Measurements from ENCODE around the gene STX2. TPM values are rescaled to one million over a fixed set of nuclear protein-coding genes. Genes with fewer than 3 reads are reported as not detected.

STX2 gene
- total RNA-seq, 2 donors from 2014 or later, result 18.2 to 20.2 TPM

- no peak overlapping the region for H3K27ac Mint-ChIP-seq
- H3K4me1 ChIP-seq (ENCODE audit: control insufficient read depth, insufficient read depth, low read length), result no peaks in the 10 kb centered on the region
- no peak overlapping the region for H3K27ac ChIP-seq (ENCODE audit: low read depth, low read length)
- no peaks in the 10 kb centered on the region for H3K27me3 ChIP-seq (ENCODE audit: control insufficient read depth, insufficient read depth, low read length, poor library complexity, severe bottlenecking)
- no peak for TF ChIP-seq CTCF (conservative IDR thresholded peaks at IDR 0.05)
- peaks cover 43% of the 10 kb centered on the region for H3K36me3 Mint-ChIP-seq (ENCODE audit: low read depth)
- no peak overlapping the region for H3K4me3 Mint-ChIP-seq
- no peak overlapping the region for H3K9ac ChIP-seq (ENCODE audit: extremely low read depth, low read length, poor library complexity, severe bottlenecking)
- DNase-seq, result no peak
- peaks cover 69% of the 10 kb centered on the region for H3K36me3 ChIP-seq (ENCODE audit: control insufficient read depth, insufficient read depth, low read length)
- H3K4me1 Mint-ChIP-seq, result no peaks in the 10 kb centered on the region
- H3K9me3 ChIP-seq (ENCODE audit: control insufficient read depth, low read length), result no peaks in the 10 kb centered on the region
- H3K9me3 Mint-ChIP-seq, result no peaks in the 10 kb centered on the region
- WGBS, 2 experiments (ENCODE audit: insufficient coverage in 1 of 2, insufficient read length in 1 of 2), result 95 to 98% methylated on average over 4 to 5 of the region's 5 CpGs
- H3K27me3 Mint-ChIP-seq (ENCODE audit: insufficient read depth), result no peaks in the 10 kb centered on the region
- H3K4me3 ChIP-seq (ENCODE audit: low read length), result no peak overlapping the region
Measured at GRCh38 chr12:130803702-130804101, 35.3 kb downstream of the STX2 start.

GRCh38 chr12:130800312-130800711 lies 38.7 kb downstream of the STX2 start:
- Mint-ChIP-seq H3K9me3 (no peaks in the 10 kb centered on the region), H3K27me3 (ENCODE audit: insufficient read depth) (no peaks in the 10 kb centered on the region), H3K4me1 (no peaks in the 10 kb centered on the region), H3K4me3 (no peak overlapping the region), H3K27ac (no peak overlapping the region), H3K36me3 (ENCODE audit: low read depth) (peaks cover 41% of the 10 kb centered on the region)
- 90% methylated on average over 2 of the region's 2 CpGs; no CpG with 5 or more reads in 1 of the 2 experiments for WGBS, 2 experiments (ENCODE audit: insufficient coverage in 1 of 2, insufficient read length in 1 of 2)
- Histone ChIP-seq H3K27me3 (ENCODE audit: control insufficient read depth, insufficient read depth, low read length, poor library complexity, severe bottlenecking) (no peaks in the 10 kb centered on the region), H3K9me3 (ENCODE audit: control insufficient read depth, low read length) (no peaks in the 10 kb centered on the region), H3K36me3 (ENCODE audit: control insufficient read depth, insufficient read depth, low read length) (peaks cover 60% of the 10 kb centered on the region), H3K27ac (ENCODE audit: low read depth, low read length) (no peak overlapping the region), H3K9ac (ENCODE audit: extremely low read depth, low read length, poor library complexity, severe bottlenecking) (no peak overlapping the region), H3K4me1 (ENCODE audit: control insufficient read depth, insufficient read depth, low read length) (no peaks in the 10 kb centered on the region), H3K4me3 (ENCODE audit: low read length) (no peak overlapping the region)
- no peak for TF ChIP-seq CTCF (conservative IDR thresholded peaks at IDR 0.05)
- DNase-seq, result no peak

- Histone ChIP-seq H3K36me3 (ENCODE audit: control insufficient read depth, insufficient read depth, low read length) (peaks cover 71% of the 10 kb centered on the region), H3K4me3 (ENCODE audit: low read length) (no peak overlapping the region), H3K9ac (ENCODE audit: extremely low read depth, low read length, poor library complexity, severe bottlenecking) (no peak overlapping the region), H3K27ac (ENCODE audit: low read depth, low read length) (no peak overlapping the region), H3K4me1 (ENCODE audit: control insufficient read depth, insufficient read depth, low read length) (no peaks in the 10 kb centered on the region), H3K9me3 (ENCODE audit: control insufficient read depth, low read length) (no peaks in the 10 kb centered on the region), H3K27me3 (ENCODE audit: control insufficient read depth, insufficient read depth, low read length, poor library complexity, severe bottlenecking) (no peaks in the 10 kb centered on the region)
- Mint-ChIP-seq H3K4me1 (no peaks in the 10 kb centered on the region), H3K27me3 (ENCODE audit: insufficient read depth) (no peaks in the 10 kb centered on the region), H3K36me3 (ENCODE audit: low read depth) (peaks cover 43% of the 10 kb centered on the region), H3K27ac (no peak overlapping the region), H3K4me3 (no peak overlapping the region), H3K9me3 (no peaks in the 10 kb centered on the region)
- no peak for DNase-seq
- WGBS, 2 experiments (ENCODE audit: insufficient coverage in 1 of 2, insufficient read length in 1 of 2), result 90 to 100% methylated on average over 3 to 4 of the region's 4 CpGs
- no peak for TF ChIP-seq CTCF (conservative IDR thresholded peaks at IDR 0.05)
Measured at GRCh38 chr12:130799051-130799450, 40.0 kb downstream of the STX2 start.

Measured in endodermal cell (in vitro differentiated cells).